ENCODE data around the gene BRF1.

GRCh38 chr14:105168093-105168420 lies 132.7 kb downstream of the BRF1 start:
- TF ChIP-seq CTCF (IDR thresholded peaks at IDR 0.05) (no peak), POLR2A (IDR thresholded peaks at IDR 0.05) (no peak), POLR2AphosphoS5 (IDR thresholded peaks at IDR 0.05) (no peak)
